ENCODE results near the gene NR4A2.

GRCh38 chr2:156339110-156339847, 6.8 kb upstream of the NR4A2 start:
- TF ChIP-seq CTCF (IDR thresholded peaks at IDR 0.05) (no peak), TCF7L2 (IDR thresholded peaks at IDR 0.05; ENCODE audit: low read depth, low read length) (no peak), POLR2AphosphoS5 (IDR thresholded peaks at IDR 0.05; ENCODE audit: low read depth, low read length) (no peak)
